ENCODE results near the gene PCGF5.
A peak's percentile ranks its signal among the peaks of the same experiment; 100 is the strongest.
"Not testable (repeated sequence)": the region's sequence is repeated elsewhere in the genome, so short reads cannot be mapped to it uniquely, and the experiment has no call there.

Gene PCGF5

GRCh38 chr10:91210435-91210834 is 10.0 kb upstream of the PCGF5 start:
- no peak for DNase-seq

GRCh38 chr10:91211675-91212074 is 8.8 kb upstream of the PCGF5 start:
- DNase-seq = no peak

- no peak for DNase-seq
Observed at GRCh38 chr10:91214911-91215310, 5.6 kb upstream of the PCGF5 start.

- DNase-seq = no peak
Observed at GRCh38 chr10:91215384-91215783, 5.1 kb upstream of the PCGF5 start.

GRCh38 chr10:91219371-91220193 is 881 bp upstream of the PCGF5 start:
- no peak for DNase-seq

- no peak for DNase-seq
Observed at GRCh38 chr10:91220954-91221675, 652 bp downstream of the PCGF5 start.

GRCh38 chr10:91226093-91226492 is 5.6 kb downstream of the PCGF5 start:
- no peak for DNase-seq

GRCh38 chr10:91227576-91227975 is 7.1 kb downstream of the PCGF5 start:
- DNase-seq = peak; percentile 24

- DNase-seq = no peak
Observed at GRCh38 chr10:91229683-91230082, 9.2 kb downstream of the PCGF5 start.

GRCh38 chr10:91238191-91238590 is 17.7 kb downstream of the PCGF5 start:
- DNase-seq = no peak

GRCh38 chr10:91239789-91240188 is 19.3 kb downstream of the PCGF5 start:
- no peak for DNase-seq

- DNase-seq = no peak
Observed at GRCh38 chr10:91242940-91243339, 22.5 kb downstream of the PCGF5 start.

GRCh38 chr10:91247360-91248111 is 27.1 kb downstream of the PCGF5 start:
- no peak for DNase-seq

- no peak for DNase-seq
Observed at GRCh38 chr10:91249700-91250099, 29.2 kb downstream of the PCGF5 start.

- DNase-seq = no peak
Observed at GRCh38 chr10:91250341-91250740, 29.9 kb downstream of the PCGF5 start.

GRCh38 chr10:91251430-91252056 is 31.1 kb downstream of the PCGF5 start:
- DNase-seq = peak; percentile 61

GRCh38 chr10:91253300-91253699 is 32.8 kb downstream of the PCGF5 start:
- no peak for DNase-seq

GRCh38 chr10:91257310-91257709 is 36.8 kb downstream of the PCGF5 start:
- DNase-seq = no peak

- not testable (repeated sequence) for DNase-seq
Observed at GRCh38 chr10:91260417-91260816, 40.0 kb downstream of the PCGF5 start.

- no peak for DNase-seq
Observed at GRCh38 chr10:91271886-91272285, 51.4 kb downstream of the PCGF5 start.

- DNase-seq = no peak
Observed at GRCh38 chr10:91284486-91285090, 64.1 kb downstream of the PCGF5 start.

- no peak for DNase-seq
Observed at GRCh38 chr10:91286572-91286971, 66.1 kb downstream of the PCGF5 start.

- no peak for DNase-seq
Observed at GRCh38 chr10:91287276-91287675, 66.8 kb downstream of the PCGF5 start.

Measured in activated CD4-positive, alpha-beta T cell treated with anti-CD3 and anti-CD28 coated beads, Interleukin-2, amount 50 U/mL, for 16 hours (primary cell).